HG02852 (cell line): ENCODE results near the gene KCTD20.
"Not testable (repeated sequence)": the region's sequence is repeated elsewhere in the genome, so short reads cannot be mapped to it uniquely, and the experiment has no call there.

Experiments
- ATAC-seq: cut with Tn5 transposase; IDR thresholded peaks from one replicate; pipeline ENCODE4 v1.9.1; 2021; ENCODE audit warnings: mild to moderate bottlenecking, moderate library complexity; ENCODE audit not compliant: unreplicated experiment

Gene KCTD20

DNA sequence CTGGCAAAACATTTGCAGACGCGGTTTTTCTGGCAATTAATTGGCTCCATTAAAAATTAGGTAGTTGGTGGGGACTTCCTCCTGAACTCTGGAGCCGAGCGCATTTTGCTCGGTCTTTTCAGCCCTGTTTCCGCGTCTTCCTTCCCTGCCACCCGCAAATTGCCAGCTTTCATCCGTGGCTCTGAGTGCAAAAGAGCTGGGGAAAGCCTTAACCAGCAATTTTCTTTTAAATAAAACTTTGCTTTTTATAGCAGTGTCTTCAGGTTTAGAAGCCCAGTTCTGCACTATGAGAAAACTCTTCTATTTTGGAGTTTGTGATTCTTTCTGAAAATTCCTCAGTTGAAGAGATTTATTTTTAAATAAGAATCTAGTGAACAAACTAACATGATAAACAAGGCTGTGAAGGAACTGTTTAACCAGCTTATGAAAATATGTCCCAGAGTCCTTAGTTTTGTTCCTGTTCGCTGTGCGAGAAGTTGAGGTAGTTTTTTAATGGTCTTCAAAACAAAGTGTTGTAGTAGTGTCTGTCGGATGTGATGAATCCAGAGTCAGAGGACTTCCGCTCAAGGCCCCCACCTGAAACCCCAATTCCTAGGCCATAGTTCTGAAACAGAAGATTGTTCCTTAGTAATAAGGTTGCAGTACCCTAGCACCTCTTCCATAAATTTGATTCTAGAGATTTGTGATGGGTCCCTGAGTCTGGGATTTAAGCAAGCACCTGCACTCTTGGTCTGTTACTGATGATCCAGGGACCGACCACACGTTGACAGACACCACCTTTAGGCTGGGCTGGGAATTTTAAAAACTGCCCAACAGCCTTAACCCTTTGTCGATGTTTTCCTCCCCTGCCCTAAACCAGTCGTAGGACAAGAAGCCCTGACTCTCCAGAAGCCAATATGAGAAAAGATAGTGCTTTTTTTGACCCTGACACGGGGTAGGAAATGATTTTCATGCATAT lies 950 bp downstream of the KCTD20 start:
- no peak for ATAC-seq

DNA sequence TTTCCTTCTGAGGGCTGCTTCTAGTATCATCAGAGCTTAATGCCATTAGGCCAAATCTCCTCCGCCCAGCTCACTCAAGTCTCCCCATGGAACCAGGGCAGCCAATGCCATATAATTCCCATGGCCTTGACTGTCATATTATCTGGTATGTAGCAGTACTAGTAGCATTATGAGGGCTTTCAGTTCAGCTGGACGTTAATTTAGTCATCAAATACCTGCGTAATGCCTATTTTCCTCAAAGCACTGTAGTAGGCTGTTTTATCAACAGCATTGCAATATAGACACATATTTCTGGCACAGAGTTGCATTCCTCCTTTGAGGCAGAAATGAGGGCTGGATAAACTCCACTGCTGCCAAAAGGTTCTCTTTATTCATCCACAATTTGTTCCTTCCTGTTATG lies 1.7 kb downstream of the KCTD20 start:
- no peak for ATAC-seq

- no peak for ATAC-seq
Observed at GRCh38 chr6:36445621-36446020, 2.8 kb downstream of the KCTD20 start.

DNA sequence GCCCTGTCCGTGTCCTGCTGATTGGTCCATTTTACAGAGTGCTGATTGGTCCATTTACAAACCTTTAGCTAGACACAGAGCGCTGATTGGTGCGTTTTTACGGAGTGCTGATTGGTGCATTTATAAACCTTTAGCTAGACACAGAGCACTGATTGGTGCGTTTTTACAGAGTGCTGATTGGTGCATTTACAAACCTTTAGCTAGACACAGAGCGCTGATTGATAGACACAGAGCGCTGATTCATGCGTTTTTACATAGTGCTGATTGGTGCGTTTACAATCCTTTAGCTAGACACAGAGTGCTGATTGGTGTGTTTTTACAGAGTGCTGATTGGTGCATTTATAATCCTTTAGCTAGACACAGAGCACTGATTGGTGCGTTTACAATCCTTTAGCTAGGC lies 6.4 kb downstream of the KCTD20 start:
- ATAC-seq = not testable (repeated sequence)

GRCh38 chr6:36452897-36453296 lies 10.1 kb downstream of the KCTD20 start:
- ATAC-seq = not testable (repeated sequence)

DNA sequence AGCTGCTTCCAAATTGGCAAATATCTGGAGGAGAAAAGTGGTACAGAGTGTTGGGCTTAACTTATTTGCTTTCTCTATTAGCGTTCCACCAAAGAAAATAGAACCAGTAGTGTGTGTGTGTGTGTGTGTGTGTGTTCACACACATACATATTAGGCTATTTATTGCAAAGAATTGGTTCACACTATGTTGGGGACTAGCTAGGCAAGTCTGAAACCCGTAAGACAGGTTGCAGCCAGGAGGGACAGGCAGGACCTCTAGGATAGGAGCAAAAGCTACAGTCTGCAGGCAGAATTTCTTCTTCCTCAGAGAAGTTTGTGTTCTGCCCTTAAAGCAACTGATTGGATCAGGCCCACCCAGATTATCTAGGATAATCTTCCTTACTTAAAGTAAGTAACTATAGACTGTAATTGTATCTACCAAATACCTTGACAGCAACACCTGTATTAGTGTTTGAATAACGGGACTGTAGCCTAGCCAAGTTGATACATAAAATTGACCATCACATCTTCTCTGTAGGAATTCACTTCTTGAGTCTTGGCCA lies 12.8 kb downstream of the KCTD20 start:
- ATAC-seq = no peak

GRCh38 chr6:36459501-36459900 lies 16.7 kb downstream of the KCTD20 start:
- ATAC-seq = no peak

DNA sequence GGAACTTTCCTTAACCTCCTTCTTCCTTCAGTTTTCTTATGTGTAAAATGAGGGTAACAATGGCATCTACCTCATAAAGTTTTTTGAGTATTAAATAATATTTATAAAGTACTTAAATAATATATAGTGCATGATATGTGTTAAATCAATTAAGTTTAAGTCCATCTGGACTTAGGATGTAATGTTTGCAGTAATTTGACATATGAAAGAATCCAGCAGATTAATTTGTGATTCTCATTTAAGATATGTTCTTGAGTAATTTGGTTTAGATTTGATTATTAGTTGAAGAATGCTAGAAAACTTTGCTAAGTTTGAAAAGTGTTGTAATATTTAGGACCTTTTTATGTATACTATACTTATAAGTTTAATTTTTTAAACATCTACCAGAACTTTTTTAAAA lies 18.1 kb downstream of the KCTD20 start:
- no peak for ATAC-seq

GRCh38 chr6:36461646-36462045 lies 18.8 kb downstream of the KCTD20 start:
- ATAC-seq = no peak

GRCh38 chr6:36463676-36464075 lies 20.9 kb downstream of the KCTD20 start:
- no peak for ATAC-seq

DNA sequence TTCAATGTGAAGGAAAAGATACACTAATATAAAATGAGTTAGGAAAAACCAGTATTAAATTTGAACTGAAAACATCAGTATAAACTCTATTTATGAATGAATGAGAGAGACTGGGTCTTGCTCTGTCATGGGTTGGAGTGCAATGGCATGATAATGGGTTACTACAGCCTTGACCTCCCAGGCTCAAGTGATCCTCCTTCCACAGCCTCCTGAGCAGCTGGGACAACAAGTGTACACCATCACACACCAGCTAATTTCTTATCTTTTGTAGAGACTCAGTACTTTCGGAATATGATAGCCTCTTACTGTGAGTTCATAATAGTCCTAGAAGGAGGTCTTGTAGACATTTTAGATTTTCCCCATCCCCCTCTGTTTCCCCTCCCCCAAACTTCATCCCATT lies 21.4 kb downstream of the KCTD20 start:
- no peak for ATAC-seq

DNA sequence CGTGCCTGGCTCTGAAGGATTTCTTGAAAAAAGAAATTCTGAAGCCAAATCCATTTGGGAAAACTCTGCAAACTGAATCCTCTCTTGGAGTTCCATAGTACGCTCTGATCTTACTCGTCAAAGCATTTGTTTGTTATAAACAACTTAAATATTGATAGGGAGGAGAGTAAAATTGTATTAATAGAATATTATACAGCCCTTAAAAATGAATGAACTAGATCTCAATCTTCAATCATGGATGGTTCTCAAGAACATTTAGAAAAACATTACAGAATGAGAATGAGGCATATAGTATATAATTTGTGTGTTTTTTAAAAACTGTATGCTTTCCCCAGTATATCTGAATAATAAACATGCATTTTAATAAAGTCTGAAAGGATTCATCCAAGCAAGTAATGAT lies 24.8 kb downstream of the KCTD20 start:
- ATAC-seq = no peak

- no peak for ATAC-seq
Observed at GRCh38 chr6:36469148-36469661, 26.4 kb downstream of the KCTD20 start.

GRCh38 chr6:36469946-36470345 lies 27.1 kb downstream of the KCTD20 start:
- ATAC-seq = no peak

- ATAC-seq = no peak
Observed at GRCh38 chr6:36478051-36478526, 35.3 kb downstream of the KCTD20 start.

DNA sequence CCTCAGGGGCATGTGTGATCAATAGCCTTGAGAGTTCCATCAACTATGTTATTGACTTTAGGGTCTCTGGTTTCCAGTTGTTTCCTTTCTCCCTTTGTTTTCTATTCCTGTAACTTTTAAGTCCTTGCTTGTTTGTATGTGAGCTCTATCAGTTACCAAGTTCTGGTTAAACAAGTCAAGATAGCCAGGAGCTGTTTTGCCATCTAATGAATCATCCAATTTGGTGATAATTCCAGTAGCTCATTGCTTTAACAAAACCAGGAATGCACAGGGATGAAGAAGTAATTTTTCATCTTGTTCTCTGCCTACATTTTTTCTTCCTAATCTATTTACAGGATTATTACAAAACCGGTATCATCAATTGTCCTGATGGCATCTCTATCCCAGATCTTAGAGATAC lies 36.5 kb downstream of the KCTD20 start:
- no peak for ATAC-seq

DNA sequence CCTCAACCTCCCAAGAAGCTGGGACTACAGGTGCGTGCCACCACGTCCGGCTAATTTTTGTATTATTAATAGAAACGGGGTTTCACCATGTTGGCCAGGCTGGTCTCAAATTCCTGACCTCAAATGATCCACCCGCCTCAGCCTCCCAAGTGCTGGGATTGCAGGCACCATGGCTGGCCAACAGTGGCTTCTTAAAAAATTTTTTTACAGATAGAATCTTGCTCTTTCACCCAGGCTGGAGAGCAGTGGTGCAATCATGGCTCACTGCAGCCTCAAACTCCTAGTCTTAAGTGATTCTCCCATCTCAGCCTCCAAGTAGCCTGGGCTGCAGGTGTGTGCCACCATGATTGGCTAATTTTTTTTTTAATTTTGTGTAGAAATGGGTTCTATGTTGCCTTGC lies 40.5 kb downstream of the KCTD20 start:
- ATAC-seq = not testable (repeated sequence)

GRCh38 chr6:36484736-36485135 lies 41.9 kb downstream of the KCTD20 start:
- ATAC-seq = no peak

DNA sequence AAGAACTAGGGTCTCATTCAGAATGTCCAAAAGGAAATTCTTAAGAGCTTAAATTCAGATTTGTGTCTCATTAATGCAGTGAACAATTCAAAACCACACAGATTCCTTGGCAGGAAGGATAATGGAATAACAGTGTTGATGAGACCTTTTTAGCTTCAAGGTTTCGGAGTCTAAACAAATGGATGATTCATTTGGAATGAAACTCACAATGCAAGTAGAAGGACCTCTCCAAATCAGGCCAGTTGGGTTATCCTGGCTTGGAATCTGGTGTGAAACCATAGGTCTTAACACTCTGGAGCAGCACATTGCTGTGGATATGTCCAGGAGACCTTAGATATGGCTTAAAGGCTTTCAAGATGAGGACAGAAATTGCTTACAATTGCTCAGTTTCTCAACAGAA lies 44.9 kb downstream of the KCTD20 start:
- no peak for ATAC-seq

GRCh38 chr6:36488221-36488620 lies 45.4 kb downstream of the KCTD20 start:
- no peak for ATAC-seq

- no peak for ATAC-seq
Observed at GRCh38 chr6:36489426-36489825, 46.6 kb downstream of the KCTD20 start.

DNA sequence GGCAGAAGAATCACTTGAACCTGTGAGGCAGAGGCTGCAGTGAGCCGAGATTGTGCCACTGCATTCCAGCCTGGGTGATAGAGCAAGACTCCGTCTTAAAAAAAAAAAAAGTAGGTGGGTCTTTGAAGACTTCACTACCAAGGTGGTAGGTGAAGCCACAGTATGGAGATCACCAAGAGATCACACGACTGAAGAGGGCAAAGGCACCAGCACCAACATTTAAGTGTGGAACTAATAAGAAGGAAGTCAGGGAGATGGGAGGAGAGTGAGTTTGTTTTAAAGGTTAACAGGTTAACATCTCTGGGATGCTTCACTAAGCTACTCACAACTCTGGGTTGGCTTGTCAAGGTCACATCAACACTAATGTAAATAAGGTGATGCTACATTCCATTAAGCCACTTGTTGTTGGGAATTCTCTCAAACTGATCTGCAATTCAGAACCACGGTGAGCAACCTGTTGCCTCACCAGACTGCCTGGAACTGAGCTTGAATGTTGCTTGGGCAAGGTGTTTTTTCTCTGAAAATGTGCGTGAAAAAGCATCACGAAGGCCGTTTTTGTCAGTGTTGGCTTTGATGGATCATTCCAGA lies 48.7 kb downstream of the KCTD20 start:
- ATAC-seq = no peak
